ENCODE data around the gene DGLUCY. TPM values are rescaled to one million over a fixed set of nuclear protein-coding genes. Genes with fewer than 3 reads are reported as not detected.

The DGLUCY gene
- total and polyA plus RNA-seq, 4 donors: 17.9 to 58.1 (median 24.9) TPM

GRCh38 chr14:91218014-91218413 is 104.1 kb downstream of the DGLUCY start:
- Histone ChIP-seq H3K9me3 (ENCODE audit: control insufficient read depth in 4 of 4, low read length in 3 of 4) (no peaks in the 10 kb centered on the region), H3K9ac (ENCODE audit: low read depth in 1 of 2, low read length in 2 of 2) (no peak overlapping the region), H3K27me3 (ENCODE audit: control insufficient read depth in 4 of 4, insufficient read depth in 4 of 4, low read length in 3 of 4) (no peaks in the 10 kb centered on the region), H3K36me3 (ENCODE audit: control insufficient read depth in 4 of 4, insufficient read depth in 3 of 4, low read depth in 1 of 4, low read length in 3 of 4) (peaks cover 5 to 60% (median 27%) of the 10 kb centered on the region in 4 donors), H3K4me1 (ENCODE audit: control insufficient read depth in 4 of 4, insufficient read depth in 4 of 4, low read length in 3 of 4) (no peaks in the 10 kb centered on the region), H3K27ac (ENCODE audit: low read depth in 1 of 2, low read length in 2 of 2) (no peak overlapping the region), H3K4me3 (ENCODE audit: low read depth in 1 of 3, low read length in 3 of 3) (no peak overlapping the region)
- TF ChIP-seq ATF3 (IDR thresholded peaks at IDR 0.05): no peak
- no peak for TF ChIP-seq FOXA2 (IDR thresholded peaks at IDR 0.05)
- no peak for TF ChIP-seq EGR1 (IDR thresholded peaks at IDR 0.05; ENCODE audit: low read depth in 2 of 2)
- TF ChIP-seq NR2F2 (IDR thresholded peaks at IDR 0.05): no peak
- no peak for TF ChIP-seq RAD21 (IDR thresholded peaks at IDR 0.05)
- TF ChIP-seq TAF1 (conservative IDR thresholded peaks at IDR 0.05): no peak
- no peak for TF ChIP-seq MAX (IDR thresholded peaks at IDR 0.05)
- no peak for TF ChIP-seq JUND (IDR thresholded peaks at IDR 0.05)
- TF ChIP-seq SP1 (IDR thresholded peaks at IDR 0.05): no peak
- TF ChIP-seq HNF4A (conservative IDR thresholded peaks at IDR 0.05): no peak
- no peak for TF ChIP-seq HNF4G (IDR thresholded peaks at IDR 0.05)
- TF ChIP-seq YY1 (IDR thresholded peaks at IDR 0.05): no peak
- TF ChIP-seq ZBTB33 (IDR thresholded peaks at IDR 0.05): no peak
- no peak for TF ChIP-seq CTCF (IDR thresholded peaks at IDR 0.05; ENCODE audit: low read depth, low read length, missing input control)
- TF ChIP-seq FOXA1 (IDR thresholded peaks at IDR 0.05): no peak
- TF ChIP-seq GABPA (IDR thresholded peaks at IDR 0.05 in 1 of 2, conservative IDR thresholded peaks at IDR 0.05 in 1 of 2): no peak
- TF ChIP-seq RXRA (IDR thresholded peaks at IDR 0.05): no peak
- WGBS: 95% methylated on average over 4 of the region's 4 CpGs
- no peak for DNase-seq (ENCODE audit: low spot score)

GRCh38 chr14:91219517-91220389 is 105.9 kb downstream of the DGLUCY start:
- H3K4me3 ChIP-seq (ENCODE audit: low read depth in 1 of 3, low read length in 3 of 3): no peak overlapping the region
- TF ChIP-seq REST (IDR thresholded peaks at IDR 0.05): no peak
- no peak for TF ChIP-seq HNF4A (conservative IDR thresholded peaks at IDR 0.05)
- no peak for TF ChIP-seq SP1 (IDR thresholded peaks at IDR 0.05)
- TF ChIP-seq ATF3 (IDR thresholded peaks at IDR 0.05): no peak
- 82% methylated on average over 13 of the region's 13 CpGs for WGBS
- peaks cover 5 to 65% (median 30%) of the 10 kb centered on the region in 4 donors for H3K36me3 ChIP-seq (ENCODE audit: control insufficient read depth in 4 of 4, insufficient read depth in 3 of 4, low read depth in 1 of 4, low read length in 3 of 4)
- no peaks in the 10 kb centered on the region for H3K27me3 ChIP-seq (ENCODE audit: control insufficient read depth in 4 of 4, insufficient read depth in 4 of 4, low read length in 3 of 4)
- no peak overlapping the region for H3K9ac ChIP-seq (ENCODE audit: low read depth in 1 of 2, low read length in 2 of 2)
- DNase-seq (ENCODE audit: low spot score): no peak
- H3K27ac ChIP-seq (ENCODE audit: low read depth in 1 of 2, low read length in 2 of 2): no peak overlapping the region
- no peaks in the 10 kb centered on the region for H3K4me1 ChIP-seq (ENCODE audit: control insufficient read depth in 4 of 4, insufficient read depth in 4 of 4, low read length in 3 of 4)
- H3K9me3 ChIP-seq (ENCODE audit: control insufficient read depth in 4 of 4, low read length in 3 of 4): no peaks in the 10 kb centered on the region

All from liver (tissue), 9 donors.